ENCODE results near the gene SPACA6.

The SPACA6 gene

DNA sequence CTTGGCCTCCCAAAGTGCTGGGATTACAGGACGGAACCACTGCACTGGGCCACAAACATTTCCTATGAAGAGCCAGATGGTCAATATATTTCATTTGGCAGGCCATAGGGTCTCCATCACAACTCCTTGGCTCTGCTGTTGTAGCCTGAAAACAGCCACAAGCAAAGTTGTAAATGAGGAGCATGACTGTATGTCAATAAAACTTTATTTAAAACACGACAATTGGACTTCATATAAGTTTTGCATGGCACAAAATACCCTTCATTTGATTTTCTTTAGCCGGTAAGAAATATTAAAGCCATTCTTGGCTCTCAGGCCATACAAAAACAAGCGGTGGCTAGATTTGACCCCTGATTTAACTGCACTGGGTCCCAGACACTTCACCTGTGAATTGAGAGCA lies 61.6 kb downstream of the SPACA6 start:
- TF ChIP-seq, protein P1, sequence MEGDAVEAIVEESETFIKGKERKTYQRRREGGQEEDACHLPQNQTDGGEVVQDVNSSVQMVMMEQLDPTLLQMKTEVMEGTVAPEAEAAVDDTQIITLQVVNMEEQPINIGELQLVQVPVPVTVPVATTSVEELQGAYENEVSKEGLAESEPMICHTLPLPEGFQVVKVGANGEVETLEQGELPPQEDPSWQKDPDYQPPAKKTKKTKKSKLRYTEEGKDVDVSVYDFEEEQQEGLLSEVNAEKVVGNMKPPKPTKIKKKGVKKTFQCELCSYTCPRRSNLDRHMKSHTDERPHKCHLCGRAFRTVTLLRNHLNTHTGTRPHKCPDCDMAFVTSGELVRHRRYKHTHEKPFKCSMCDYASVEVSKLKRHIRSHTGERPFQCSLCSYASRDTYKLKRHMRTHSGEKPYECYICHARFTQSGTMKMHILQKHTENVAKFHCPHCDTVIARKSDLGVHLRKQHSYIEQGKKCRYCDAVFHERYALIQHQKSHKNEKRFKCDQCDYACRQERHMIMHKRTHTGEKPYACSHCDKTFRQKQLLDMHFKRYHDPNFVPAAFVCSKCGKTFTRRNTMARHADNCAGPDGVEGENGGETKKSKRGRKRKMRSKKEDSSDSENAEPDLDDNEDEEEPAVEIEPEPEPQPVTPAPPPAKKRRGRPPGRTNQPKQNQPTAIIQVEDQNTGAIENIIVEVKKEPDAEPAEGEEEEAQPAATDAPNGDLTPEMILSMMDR (IDR thresholded peaks at IDR 0.05; ENCODE audit: insufficient read depth, low read length, poor library complexity, severe bottlenecking), result no peak
- no peak for DNase-seq (ENCODE audit: extremely low read depth, insufficient read length)
- H3K27me3 ChIP-seq (replicated peaks; ENCODE audit: control insufficient read depth, insufficient read depth, low read length), result no peaks in the 10 kb centered on the region
- H3K4me3 ChIP-seq (replicated peaks; ENCODE audit: low read depth, low read length), result no peak overlapping the region
- no peaks in the 10 kb centered on the region for H3K36me3 ChIP-seq (ENCODE audit: control insufficient read depth, insufficient read depth, low read length)

Data from GM06990 (cell line).